ENCODE data around the gene NFKBIA.

Gene NFKBIA

DNA sequence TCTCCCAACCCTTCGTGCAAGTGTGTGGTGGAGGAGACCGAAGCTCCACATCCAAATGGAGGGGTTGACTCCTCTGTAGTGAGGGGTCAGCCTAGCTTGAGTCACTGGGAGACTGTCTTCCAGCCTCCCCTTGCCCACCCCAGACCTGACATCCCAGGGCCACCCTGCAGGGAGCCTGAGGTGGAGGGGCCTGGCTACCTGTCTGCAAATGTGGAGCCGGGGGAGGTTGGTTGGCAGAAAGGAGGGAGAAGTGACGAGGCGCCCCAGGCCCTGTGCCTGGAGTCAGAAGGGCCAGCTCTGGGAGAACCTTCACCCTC lies 37.5 kb downstream of the NFKBIA start:
- Histone ChIP-seq H3K4me3 (ENCODE audit: low read depth in 1 of 2, low read length in 1 of 2) (no peak overlapping the region), H3K9me3 (no peaks in the 10 kb centered on the region), H3K36me3 (no peaks in the 10 kb centered on the region), H3K27ac (no peak overlapping the region), H3K27me3 (no peaks in the 10 kb centered on the region), H3K4me1 (ENCODE audit: control insufficient read depth in 1 of 2, insufficient read depth in 1 of 2, low read depth in 1 of 2, low read length in 1 of 2) (peaks cover 32 to 41% of the 10 kb centered on the region in 2 experiments)
- TF ChIP-seq CTCF (IDR thresholded peaks at IDR 0.05), result no peak

DNA sequence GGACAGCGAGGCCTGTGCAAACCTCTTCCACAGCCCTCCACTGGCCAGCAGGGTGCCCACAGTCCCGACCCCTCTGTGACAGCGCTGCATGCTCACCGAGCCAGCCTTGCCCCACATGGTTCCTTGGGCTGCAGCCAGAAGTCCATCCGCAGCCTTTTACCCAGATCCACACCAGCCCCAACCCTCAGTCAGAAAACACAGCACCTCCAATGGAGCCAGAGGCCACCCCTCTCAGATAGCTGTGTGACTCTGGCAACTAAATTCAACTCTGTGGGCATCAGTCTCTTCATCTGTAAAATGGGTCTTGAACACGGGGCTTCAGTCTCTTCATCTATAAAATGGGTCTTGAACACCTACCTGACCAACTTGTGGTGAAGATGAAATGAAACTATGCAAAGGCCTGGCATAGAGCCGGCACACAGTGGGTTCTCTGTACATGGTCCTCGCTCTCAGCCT lies 38.0 kb downstream of the NFKBIA start:
- Histone ChIP-seq H3K4me1 (ENCODE audit: control insufficient read depth in 1 of 2, insufficient read depth in 1 of 2, low read depth in 1 of 2, low read length in 1 of 2) (peaks cover 32 to 41% of the 10 kb centered on the region in 2 experiments), H3K27me3 (no peaks in the 10 kb centered on the region), H3K36me3 (no peaks in the 10 kb centered on the region), H3K27ac (peak overlapping the region; percentile 18), H3K4me3 (ENCODE audit: low read depth in 1 of 2, low read length in 1 of 2) (no peak overlapping the region), H3K9me3 (no peaks in the 10 kb centered on the region)
- no peak for TF ChIP-seq CTCF (IDR thresholded peaks at IDR 0.05)

DNA sequence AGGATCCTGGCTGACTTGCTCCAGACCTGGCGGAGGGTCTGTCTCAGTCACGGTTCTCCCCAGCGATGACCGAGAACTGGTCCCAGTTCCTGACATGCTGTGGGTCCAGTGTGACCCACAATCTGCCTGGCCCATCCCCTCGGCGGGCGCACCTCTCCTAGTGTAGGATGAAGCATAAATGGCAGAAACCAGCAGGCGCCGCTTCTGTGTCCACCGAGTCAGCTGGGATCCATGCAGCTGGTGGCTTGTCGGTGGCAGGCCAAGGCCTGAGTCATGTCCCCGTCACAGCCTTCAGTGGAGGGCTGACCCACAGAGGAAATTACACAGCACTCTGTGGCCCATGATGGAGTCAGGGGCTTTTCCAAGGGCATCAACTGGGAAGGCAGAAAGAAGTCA lies 38.5 kb downstream of the NFKBIA start:
- TF ChIP-seq CTCF (IDR thresholded peaks at IDR 0.05), result no peak
- Histone ChIP-seq H3K4me3 (ENCODE audit: low read depth in 1 of 2, low read length in 1 of 2) (no peak overlapping the region), H3K27ac (peak overlapping the region; percentile 18), H3K4me1 (ENCODE audit: control insufficient read depth in 1 of 2, insufficient read depth in 1 of 2, low read depth in 1 of 2, low read length in 1 of 2) (peaks cover 32 to 41% of the 10 kb centered on the region in 2 experiments), H3K9me3 (no peaks in the 10 kb centered on the region), H3K36me3 (no peaks in the 10 kb centered on the region), H3K27me3 (no peaks in the 10 kb centered on the region)

GRCh38 chr14:35365130-35366055 lies 39.2 kb downstream of the NFKBIA start:
- TF ChIP-seq CTCF (IDR thresholded peaks at IDR 0.05), result no peak
- no peaks in the 10 kb centered on the region for H3K27me3 ChIP-seq
- H3K9me3 ChIP-seq, result no peaks in the 10 kb centered on the region
- H3K4me1 ChIP-seq (ENCODE audit: control insufficient read depth in 1 of 2, insufficient read depth in 1 of 2, low read depth in 1 of 2, low read length in 1 of 2), result peaks cover 30 to 36% of the 10 kb centered on the region in 2 experiments
- H3K4me3 ChIP-seq (ENCODE audit: low read depth in 1 of 2, low read length in 1 of 2), result no peak overlapping the region
- H3K27ac ChIP-seq, result no peak overlapping the region
- H3K36me3 ChIP-seq, result no peaks in the 10 kb centered on the region

DNA sequence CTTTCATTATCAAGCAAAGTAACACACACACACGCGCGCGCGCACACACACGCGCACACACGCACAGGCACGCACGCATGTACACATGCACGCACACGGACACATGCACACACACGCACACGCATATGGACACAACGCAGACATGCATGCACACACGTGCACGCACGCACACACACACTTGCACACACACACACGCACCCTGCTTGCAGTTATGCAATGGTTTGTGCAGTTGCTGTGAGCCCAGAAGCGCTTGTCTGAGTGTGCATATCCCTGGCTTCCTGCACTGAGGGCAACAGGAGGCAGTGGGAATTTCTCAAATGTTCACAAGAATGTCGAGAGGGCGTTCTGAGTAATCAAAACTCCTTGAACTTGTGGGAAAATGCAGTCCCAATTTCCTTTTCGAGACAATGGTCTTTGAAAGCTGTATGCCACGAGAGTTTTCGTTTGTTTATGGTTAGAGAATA lies 41.6 kb downstream of the NFKBIA start:
- H3K4me1 ChIP-seq (ENCODE audit: control insufficient read depth in 1 of 2, insufficient read depth in 1 of 2, low read depth in 1 of 2, low read length in 1 of 2), result peaks cover 21% of the 10 kb centered on the region in 2 experiments
- no peaks in the 10 kb centered on the region for H3K9me3 ChIP-seq
- no peaks in the 10 kb centered on the region for H3K27me3 ChIP-seq
- TF ChIP-seq CTCF (IDR thresholded peaks at IDR 0.05), result no peak
- no peak overlapping the region for H3K27ac ChIP-seq
- no peak overlapping the region for H3K4me3 ChIP-seq (ENCODE audit: low read depth in 1 of 2, low read length in 1 of 2)
- H3K36me3 ChIP-seq, result no peaks in the 10 kb centered on the region

Measured in neutrophil (primary cell).